Activated naive CD8-positive, alpha-beta T cell treated with anti-CD3 and anti-CD28 coated beads for 36 hours (primary cell): Measurements from ENCODE around the gene MPZL1. TPM values are rescaled to one million over a fixed set of nuclear protein-coding genes. Genes with fewer than 3 reads are reported as not detected.

ENCODE experiments used
- DNase-seq: peaks from one replicate; pipeline ENCODE4 v3.0.0; 2021
- H3K27ac Mint-ChIP-seq: one replicate; pipeline ENCODE4 v1.8.0; 2022; ENCODE audit warnings: mild to moderate bottlenecking, moderate library complexity, mixed read lengths
- H3K27me3 Mint-ChIP-seq: one replicate; pipeline ENCODE4 v1.8.0; 2022; ENCODE audit warnings: mild to moderate bottlenecking, mixed read lengths
- H3K36me3 Mint-ChIP-seq: one replicate; pipeline ENCODE4 v1.8.0; 2021; ENCODE audit warnings: mild to moderate bottlenecking, mixed read lengths
- H3K4me1 Mint-ChIP-seq: one replicate; pipeline ENCODE4 v1.8.0; 2021; ENCODE audit warnings: mixed read lengths
- H3K4me3 Mint-ChIP-seq: one replicate; pipeline ENCODE4 v1.8.0; 2022; ENCODE audit warnings: mild to moderate bottlenecking, moderate library complexity, mixed read lengths
- H3K9me3 Mint-ChIP-seq: one replicate; pipeline ENCODE4 v1.8.0; 2022; ENCODE audit warnings: mixed read lengths
- total RNA-seq, 2 experiments: library from RNA; stranded (reverse); gene quantifications; one replicate each; pipeline ENCODE4 v1.2.3, GENCODE V29; 2021

MPZL1 gene
- total RNA-seq, 2 experiments from 2014 or later, result 15.9 to 17.3 TPM

DNA sequence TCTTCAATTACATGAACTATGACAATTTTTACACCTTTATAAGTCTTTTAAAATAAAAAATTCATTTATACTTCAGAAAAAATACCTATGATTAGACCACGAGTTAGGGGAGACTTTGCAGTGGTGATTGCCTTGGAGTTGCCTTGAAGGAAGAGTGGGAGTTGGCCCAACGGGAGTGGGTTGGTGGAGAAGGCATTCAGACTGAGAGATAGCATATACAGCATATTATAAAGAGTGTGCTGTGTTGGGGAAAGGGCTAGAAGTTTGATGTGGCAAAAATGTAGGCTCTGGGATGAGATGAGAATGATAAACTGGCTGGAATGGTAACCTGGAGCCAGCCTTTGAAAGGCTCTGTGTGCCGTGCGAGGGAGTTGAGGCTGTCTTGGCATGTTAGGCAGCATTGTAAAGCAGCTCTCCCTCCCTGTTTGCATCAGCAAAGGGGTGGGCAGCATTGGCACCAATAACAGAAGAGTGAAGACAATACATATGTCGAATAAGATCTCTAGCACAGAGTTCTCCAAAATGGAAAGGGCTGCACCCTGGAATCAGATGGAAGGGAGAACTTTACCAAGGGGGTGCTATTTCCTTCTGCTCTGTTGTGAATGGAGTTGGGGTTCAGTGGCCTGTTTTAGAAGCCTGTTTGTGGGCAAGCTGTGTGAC is 24.4 kb downstream of the MPZL1 start:
- Mint-ChIP-seq H3K4me3 (no peak overlapping the region), H3K27ac (no peak overlapping the region), H3K27me3 (no peaks in the 10 kb centered on the region), H3K9me3 (no peaks in the 10 kb centered on the region), H3K36me3 (no peaks in the 10 kb centered on the region), H3K4me1 (peaks cover 12% of the 10 kb centered on the region)
- no peak for DNase-seq

DNA sequence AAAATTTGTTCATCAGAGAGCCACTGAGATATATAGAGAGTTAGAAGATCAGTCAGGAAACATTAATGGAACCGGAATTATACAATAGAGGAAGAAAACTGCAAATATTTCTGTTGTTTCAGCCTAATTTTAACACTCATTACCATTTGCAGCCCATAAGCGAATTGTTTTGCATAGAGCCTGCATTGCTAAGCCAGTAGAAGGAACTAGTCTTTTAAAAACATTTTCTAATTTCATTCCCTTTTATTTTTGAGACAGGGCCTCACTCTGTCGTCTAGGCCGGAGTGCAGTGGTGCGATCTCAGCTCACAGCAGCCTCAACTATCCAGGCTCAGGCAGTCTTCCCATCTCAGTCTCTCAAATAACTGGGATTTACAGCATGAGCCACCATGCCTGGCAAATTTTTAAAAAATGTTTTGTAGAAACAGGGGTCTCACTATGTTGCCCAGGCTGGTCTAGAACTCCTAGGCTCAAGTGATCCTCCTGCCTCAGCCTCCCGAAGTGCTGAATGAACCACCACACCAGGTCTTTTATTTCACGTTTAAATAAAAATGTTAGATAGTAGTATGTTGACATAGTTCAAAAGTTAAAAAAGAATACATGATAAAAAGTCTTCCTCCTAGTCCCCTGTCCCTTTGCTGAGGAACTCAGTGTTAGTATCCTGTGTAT is 25.3 kb downstream of the MPZL1 start:
- Mint-ChIP-seq H3K27ac (no peak overlapping the region), H3K9me3 (no peaks in the 10 kb centered on the region), H3K36me3 (peaks cover 2% of the 10 kb centered on the region), H3K27me3 (no peaks in the 10 kb centered on the region), H3K4me1 (peaks cover 15% of the 10 kb centered on the region), H3K4me3 (no peak overlapping the region)
- no peak for DNase-seq

DNA sequence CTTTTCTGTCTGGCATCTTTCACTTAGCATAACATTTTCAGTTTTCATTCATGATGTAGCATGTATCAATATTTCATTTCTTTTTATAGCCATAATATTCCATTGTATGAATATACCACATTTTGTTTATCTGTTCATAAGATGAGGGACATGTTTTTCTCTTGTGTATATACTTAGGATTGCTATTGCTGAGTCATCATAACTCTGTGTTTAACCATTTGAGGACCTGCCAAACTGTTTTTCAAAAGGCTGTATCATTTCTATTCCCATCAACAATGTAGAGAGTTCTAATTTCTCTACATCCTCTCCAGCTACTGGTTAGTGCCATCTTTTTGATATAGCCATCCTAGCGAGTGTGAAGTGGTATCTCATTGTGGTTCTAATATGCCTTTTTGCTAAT is 26.2 kb downstream of the MPZL1 start:
- no peak overlapping the region for H3K27ac Mint-ChIP-seq
- no peaks in the 10 kb centered on the region for H3K9me3 Mint-ChIP-seq
- peaks cover 2% of the 10 kb centered on the region for H3K36me3 Mint-ChIP-seq
- no peak overlapping the region for H3K4me3 Mint-ChIP-seq
- H3K4me1 Mint-ChIP-seq, result peaks cover 18% of the 10 kb centered on the region
- DNase-seq, result no peak
- H3K27me3 Mint-ChIP-seq, result no peaks in the 10 kb centered on the region

DNA sequence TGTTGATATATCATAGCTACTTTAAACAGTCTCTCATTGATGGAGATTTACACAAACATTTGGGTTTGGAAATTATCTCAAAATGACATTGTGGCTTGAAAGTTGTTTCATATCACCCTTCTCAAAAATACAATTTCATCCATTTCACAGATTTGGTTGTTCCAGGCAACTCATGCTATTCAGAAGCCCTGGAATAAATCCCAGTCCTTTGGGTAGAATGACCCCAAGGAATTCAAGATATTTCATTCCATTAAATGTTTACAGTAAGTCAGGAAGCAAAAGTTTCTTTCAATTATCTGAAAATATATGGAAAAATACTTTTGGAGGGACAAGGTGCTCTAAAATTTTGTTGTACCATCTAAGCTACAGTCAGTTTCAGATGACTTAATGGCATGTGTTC is 27.1 kb downstream of the MPZL1 start:
- Mint-ChIP-seq H3K36me3 (peaks cover 2% of the 10 kb centered on the region), H3K4me3 (no peak overlapping the region), H3K27me3 (no peaks in the 10 kb centered on the region), H3K4me1 (peaks cover 21% of the 10 kb centered on the region), H3K9me3 (no peaks in the 10 kb centered on the region), H3K27ac (no peak overlapping the region)
- DNase-seq, result no peak

DNA sequence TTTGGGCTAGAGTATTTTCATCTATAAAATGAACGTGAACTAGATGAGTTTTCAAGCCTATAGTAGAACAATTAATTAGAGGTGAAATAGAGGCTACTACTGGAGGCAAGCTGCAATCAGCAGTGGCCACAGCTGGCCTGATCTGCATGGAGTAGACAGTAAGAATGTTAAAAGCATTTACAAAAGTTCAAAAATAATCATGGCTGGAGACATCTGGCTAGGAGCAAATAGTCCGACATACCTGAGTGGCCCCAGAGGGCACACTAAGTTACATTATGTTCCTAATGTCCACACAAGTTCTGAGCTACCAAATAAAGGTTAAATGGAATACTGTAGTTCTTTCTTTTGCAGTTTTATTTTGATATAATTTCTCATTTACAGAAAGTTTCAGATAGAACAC is 28.0 kb downstream of the MPZL1 start:
- peaks cover 20% of the 10 kb centered on the region for H3K4me1 Mint-ChIP-seq
- H3K27ac Mint-ChIP-seq, result no peak overlapping the region
- no peak overlapping the region for H3K4me3 Mint-ChIP-seq
- no peaks in the 10 kb centered on the region for H3K9me3 Mint-ChIP-seq
- H3K36me3 Mint-ChIP-seq, result peaks cover 2% of the 10 kb centered on the region
- no peaks in the 10 kb centered on the region for H3K27me3 Mint-ChIP-seq
- DNase-seq, result no peak

DNA sequence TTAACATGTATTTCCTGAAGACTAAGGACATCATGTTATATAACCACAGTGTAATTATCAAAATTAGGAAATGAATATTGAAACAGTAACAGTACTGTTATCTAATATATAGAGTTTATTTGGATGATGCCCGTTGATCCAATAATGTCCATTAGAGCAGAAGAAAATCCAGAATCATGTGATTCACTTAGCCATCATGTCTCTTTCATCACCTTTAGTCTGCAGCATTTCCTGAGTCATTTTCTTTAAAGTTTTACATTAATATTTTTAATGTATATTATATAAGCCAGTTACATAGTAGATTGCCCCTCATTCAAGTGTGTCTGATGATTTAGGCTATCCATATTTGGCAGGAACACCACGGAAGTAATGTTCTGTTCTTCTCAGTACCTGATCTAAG is 28.9 kb downstream of the MPZL1 start:
- Mint-ChIP-seq H3K27ac (no peak overlapping the region), H3K9me3 (no peaks in the 10 kb centered on the region), H3K27me3 (no peaks in the 10 kb centered on the region), H3K4me3 (no peak overlapping the region), H3K36me3 (peaks cover 2% of the 10 kb centered on the region), H3K4me1 (peaks cover 19% of the 10 kb centered on the region)
- no peak for DNase-seq

DNA sequence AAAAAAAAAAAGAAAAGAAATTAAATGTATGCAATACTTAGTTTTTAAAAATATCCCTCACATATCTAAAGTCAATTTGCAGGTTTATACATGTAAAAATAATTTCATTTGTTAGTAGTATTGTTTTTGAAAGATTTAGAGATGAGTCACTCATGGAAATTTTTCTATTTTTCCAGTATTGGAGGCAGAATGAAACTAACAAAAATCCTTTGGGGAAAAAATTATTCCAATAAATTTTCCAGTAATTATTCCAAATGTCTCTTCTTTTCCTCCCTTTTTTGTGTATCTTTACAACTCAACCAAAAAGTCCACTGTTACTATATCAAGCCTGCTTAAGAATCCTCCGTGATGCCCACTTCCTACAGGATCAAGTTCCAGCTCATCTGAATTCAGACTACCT is 29.9 kb downstream of the MPZL1 start:
- H3K9me3 Mint-ChIP-seq, result no peaks in the 10 kb centered on the region
- no peak overlapping the region for H3K27ac Mint-ChIP-seq
- DNase-seq, result no peak
- H3K4me1 Mint-ChIP-seq, result peaks cover 19% of the 10 kb centered on the region
- no peak overlapping the region for H3K4me3 Mint-ChIP-seq
- H3K36me3 Mint-ChIP-seq, result peaks cover 2% of the 10 kb centered on the region
- H3K27me3 Mint-ChIP-seq, result no peaks in the 10 kb centered on the region

DNA sequence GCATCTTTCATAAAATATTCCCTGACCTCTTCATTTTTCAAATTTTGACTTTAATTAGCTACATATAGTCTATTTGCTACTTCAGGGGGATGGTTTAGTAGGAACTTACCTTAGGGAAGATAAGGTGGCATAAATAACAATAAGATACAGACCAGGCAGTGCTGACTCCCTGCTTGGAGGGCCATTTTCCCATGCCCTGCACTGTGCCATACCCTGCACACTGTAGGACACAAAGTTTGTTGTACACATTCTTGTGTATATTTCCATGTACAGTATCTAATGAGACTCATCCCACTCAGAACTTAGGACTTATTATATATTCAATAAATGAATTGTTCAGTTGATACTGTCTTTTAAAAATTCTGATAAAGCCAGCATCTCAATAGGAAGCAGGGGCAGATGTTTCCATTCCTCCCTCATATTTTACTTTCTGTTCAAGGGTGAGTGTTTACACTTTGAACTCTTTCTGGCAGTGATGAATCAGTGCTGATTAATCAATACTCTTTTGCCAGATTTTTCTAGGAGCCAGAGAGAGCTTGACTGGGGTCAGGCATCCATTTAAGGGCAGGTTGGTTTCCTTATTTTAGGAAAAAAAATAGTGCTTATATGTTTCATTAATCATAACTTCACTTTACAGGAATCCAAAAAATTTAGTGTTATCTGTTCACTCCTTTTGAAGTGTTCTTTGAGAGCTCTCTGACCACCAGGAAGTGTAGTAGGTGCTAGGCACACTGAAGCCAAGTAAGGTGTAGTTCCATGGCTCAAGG is 30.6 kb downstream of the MPZL1 start:
- peak overlapping the region; percentile 0 for H3K27ac Mint-ChIP-seq
- peaks cover 2% of the 10 kb centered on the region for H3K36me3 Mint-ChIP-seq

DNA sequence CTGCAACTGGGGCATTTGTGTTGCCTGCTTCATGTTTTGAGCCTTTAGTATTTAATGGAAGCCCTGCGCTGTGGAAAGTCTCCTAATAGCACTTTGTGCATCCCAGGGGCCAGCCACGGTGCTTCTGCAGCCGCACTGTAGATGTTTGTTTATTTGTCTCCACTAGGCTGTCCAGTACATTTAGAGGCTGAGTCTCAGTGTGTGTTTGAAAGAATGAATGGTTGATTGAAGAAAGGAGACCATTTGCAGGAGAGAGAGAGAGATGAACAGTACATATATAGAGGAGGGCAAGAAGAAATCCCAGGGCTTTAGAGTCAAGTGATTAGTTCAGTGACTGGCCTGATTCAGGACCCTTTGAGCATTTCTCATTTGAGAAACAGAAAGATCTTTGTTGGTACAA is 33.9 kb downstream of the MPZL1 start:
- no peaks in the 10 kb centered on the region for H3K27me3 Mint-ChIP-seq
- H3K36me3 Mint-ChIP-seq, result peaks cover 4% of the 10 kb centered on the region
- no peak overlapping the region for H3K4me3 Mint-ChIP-seq
- no peak overlapping the region for H3K27ac Mint-ChIP-seq
- no peaks in the 10 kb centered on the region for H3K9me3 Mint-ChIP-seq
- DNase-seq, result no peak
- peaks cover 22% of the 10 kb centered on the region for H3K4me1 Mint-ChIP-seq

More for the DNA sequence above, 30.6 kb downstream of the MPZL1 start:
- H3K4me3 Mint-ChIP-seq, result no peak overlapping the region
- no peaks in the 10 kb centered on the region for H3K27me3 Mint-ChIP-seq
- peaks cover 22% of the 10 kb centered on the region for H3K4me1 Mint-ChIP-seq
- DNase-seq, result no peak
- H3K9me3 Mint-ChIP-seq, result no peaks in the 10 kb centered on the region

DNA sequence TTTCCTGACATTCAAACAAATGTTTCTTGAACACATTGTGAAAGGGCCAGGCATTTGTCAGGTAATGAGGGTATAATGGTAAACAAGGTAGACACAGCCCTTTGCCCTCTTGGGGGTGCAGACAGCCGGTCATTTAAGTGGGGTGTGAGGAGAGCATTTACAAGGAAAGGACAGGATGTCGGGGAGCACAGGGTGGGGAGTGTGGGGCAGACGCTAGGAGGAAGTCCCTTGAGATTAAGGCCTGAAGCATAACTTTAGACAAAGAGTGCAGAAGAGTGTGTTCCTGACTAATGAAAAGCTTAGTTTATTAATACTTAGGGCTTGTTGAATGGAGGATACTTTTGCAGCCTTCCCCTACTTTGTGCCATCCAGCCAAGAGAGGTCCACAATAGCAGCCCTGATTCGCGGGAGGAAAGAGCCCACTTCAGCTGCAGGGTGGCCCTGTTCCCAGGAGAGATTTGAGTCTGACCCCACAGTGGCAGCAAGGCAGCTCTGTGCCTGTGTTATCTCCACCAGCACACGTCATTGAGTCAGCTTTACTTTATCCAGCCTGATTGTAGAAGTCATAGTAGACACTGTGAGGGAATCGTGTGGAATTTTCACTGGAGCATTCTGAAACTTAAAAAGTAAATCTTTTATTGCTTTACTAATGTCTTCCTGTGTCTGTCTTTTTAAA is 35.1 kb downstream of the MPZL1 start:
- H3K27me3 Mint-ChIP-seq, result no peaks in the 10 kb centered on the region
- peaks cover 3% of the 10 kb centered on the region for H3K36me3 Mint-ChIP-seq
- no peak overlapping the region for H3K4me3 Mint-ChIP-seq
- no peaks in the 10 kb centered on the region for H3K9me3 Mint-ChIP-seq
- no peak overlapping the region for H3K27ac Mint-ChIP-seq
- no peak for DNase-seq
- H3K4me1 Mint-ChIP-seq, result peaks cover 33% of the 10 kb centered on the region

DNA sequence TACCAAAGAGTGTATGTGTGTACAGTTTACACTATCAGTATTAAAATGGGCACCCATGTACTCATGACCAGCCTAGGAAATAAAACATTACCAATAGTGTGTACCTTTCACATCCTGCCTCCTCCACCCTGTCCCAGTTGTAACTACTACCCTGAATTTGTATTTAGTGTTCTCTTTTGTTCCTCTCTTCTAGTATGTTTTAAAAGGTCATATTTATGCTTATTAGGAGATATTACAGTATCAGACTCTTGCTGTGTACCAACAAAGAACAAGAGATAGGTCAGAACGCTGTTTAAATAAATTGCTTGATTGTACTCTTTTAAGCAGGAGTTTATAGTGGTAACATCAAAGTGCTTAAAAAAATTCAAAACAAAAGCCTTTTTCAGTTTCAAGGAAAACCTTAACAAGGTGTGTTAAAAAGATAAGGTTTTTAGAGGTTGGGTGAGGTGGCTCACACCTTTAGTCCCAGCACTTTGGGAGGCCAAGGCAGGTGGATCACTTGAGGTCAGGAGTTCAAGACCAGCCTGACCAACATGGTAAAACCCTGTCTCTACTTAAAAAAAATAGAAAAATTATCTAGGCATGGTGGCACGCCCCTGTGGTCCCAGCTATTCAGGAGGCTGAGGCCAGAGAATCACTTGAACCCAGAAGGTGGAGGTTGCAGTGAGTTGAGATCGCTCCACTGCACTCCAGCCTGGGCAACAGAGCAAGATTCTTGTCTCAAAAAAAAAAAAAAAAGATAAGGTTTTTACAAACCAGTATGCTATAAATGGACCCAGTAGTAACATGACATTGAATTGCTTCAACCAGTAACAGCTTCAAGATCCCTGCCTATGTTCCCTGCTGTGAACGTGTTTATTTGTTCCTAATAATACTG is 35.9 kb downstream of the MPZL1 start:
- Mint-ChIP-seq H3K4me1 (peaks cover 32% of the 10 kb centered on the region), H3K27ac (no peak overlapping the region)

DNA sequence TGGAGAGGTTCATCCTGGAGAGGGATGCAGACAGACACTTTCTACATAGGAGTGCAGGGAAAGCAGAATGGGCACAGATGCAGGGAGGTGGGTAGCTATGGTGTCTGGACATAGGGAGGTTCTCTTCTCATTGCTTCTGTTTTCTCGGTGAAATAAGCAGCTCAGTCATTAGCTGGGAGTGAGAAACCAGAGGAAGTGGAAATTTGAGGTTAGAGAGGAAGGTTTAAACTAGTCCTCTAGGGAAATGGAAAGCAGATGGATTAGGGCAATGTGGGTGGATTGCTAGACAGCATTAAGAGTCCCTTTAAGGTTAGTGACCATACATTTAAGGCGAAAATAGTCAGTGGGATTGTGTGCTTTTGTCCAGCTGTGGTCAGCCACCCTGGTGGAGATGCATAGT is 39.6 kb downstream of the MPZL1 start:
- Mint-ChIP-seq H3K9me3 (no peaks in the 10 kb centered on the region), H3K27ac (peak overlapping the region; percentile 12), H3K27me3 (no peaks in the 10 kb centered on the region), H3K4me3 (no peak overlapping the region), H3K4me1 (peaks cover 27% of the 10 kb centered on the region), H3K36me3 (peaks cover 2% of the 10 kb centered on the region)
- no peak for DNase-seq

More for the DNA sequence above, 35.9 kb downstream of the MPZL1 start:
- H3K9me3 Mint-ChIP-seq, result no peaks in the 10 kb centered on the region
- DNase-seq, result no peak
- H3K4me3 Mint-ChIP-seq, result no peak overlapping the region
- H3K27me3 Mint-ChIP-seq, result no peaks in the 10 kb centered on the region
- H3K36me3 Mint-ChIP-seq, result peaks cover 2% of the 10 kb centered on the region

DNA sequence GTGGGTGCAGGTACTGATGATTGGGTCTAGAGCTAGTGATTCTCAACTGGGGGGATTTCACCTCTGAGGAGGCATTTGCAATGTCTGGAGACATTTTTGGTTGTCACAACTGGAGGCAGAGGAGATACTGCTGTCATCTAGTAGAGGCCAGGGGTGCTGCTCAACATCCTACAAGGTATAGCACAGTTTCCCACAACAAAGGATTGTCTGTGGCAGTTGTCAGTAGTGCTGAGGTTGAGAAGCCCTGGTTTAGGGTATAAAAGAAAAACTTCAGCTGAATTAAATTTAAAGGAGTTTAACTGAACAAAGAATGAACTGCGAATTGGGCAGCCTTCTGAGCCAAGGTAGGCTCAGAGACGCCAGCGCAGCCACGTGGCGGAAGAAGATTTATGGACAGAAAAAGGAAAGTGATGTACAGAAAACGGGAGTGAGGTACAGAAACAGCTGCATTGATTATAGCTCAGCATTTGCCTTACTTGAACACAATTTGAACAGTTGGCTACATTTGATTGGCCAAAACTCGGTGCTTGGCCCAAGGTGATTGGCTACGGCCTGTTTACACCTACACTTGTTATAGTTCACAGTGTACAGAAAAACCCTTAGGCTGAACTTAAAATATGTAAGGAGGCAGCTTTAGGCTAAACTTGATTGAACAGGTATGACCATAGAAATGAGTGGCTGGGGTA is 40.4 kb downstream of the MPZL1 start:
- Mint-ChIP-seq H3K36me3 (peaks cover 2% of the 10 kb centered on the region), H3K4me1 (peaks cover 23% of the 10 kb centered on the region), H3K27me3 (no peaks in the 10 kb centered on the region), H3K9me3 (no peaks in the 10 kb centered on the region), H3K4me3 (no peak overlapping the region), H3K27ac (peak overlapping the region; percentile 38)
- peak; percentile 7 for DNase-seq
